HG03108 (cell line): ENCODE data around the gene LUZP1.
A peak's percentile ranks its signal among the peaks of the same experiment; 100 is the strongest.
"Not testable (repeated sequence)": the region's sequence is repeated elsewhere in the genome, so short reads cannot be mapped to it uniquely, and the experiment has no call there.

Experiments
- ATAC-seq: cut with Tn5 transposase; IDR thresholded peaks from one replicate; pipeline ENCODE4 v1.9.1; 2021; ENCODE audit warnings: moderate library complexity; ENCODE audit not compliant: unreplicated experiment

Gene LUZP1

DNA sequence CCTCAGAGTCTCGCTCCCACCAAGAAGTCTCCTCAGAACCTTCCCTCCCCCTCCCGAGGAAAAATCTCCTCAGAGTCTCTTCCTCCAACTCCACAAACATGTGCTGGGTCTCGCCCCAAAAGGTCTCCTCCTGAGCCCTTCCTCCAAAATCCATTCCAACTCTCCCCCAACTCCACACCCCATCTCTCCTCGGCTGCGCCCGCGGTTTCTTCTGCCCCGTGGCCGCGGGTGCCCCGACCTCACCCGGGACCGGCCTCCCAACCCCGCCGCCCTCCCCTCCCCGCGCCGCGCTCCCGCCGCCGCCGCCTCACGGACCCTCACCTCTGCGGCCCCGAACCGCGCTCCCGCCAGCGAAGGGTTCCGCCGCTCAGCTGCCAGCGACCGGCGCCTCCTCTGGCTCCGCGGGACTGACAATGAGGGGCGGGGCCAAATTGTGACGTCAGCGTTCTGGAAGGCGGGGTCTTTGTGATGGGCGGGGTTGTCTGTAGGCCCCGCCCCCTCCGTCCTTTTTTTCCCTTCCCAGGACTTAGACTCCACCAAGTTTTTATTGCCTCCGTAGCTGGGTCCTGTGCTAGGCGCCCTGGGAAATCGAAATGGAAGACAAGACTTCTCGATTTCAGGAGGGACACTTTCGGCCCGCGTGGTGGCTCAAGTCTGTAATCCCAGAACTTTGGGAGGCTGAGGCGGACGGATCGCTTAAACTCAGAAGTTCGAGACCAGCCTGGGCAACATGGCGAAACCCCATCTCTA, at the start of gene LUZP1:
Gene LUZP1 (minus strand): TSS at position 412 of the 750 bp plus-strand sequence.
- peak; percentile 46 for ATAC-seq

- no peak for ATAC-seq
Measured at GRCh38 chr1:23217421-23218115, 48.9 kb upstream of the LUZP1 start, which contains the start of gene HTR1D. Gene HTR1D, minus strand, starts transcription at chr1:23217502. Its CDS starts 23,283 bp downstream, at chr1:23194219.

DNA sequence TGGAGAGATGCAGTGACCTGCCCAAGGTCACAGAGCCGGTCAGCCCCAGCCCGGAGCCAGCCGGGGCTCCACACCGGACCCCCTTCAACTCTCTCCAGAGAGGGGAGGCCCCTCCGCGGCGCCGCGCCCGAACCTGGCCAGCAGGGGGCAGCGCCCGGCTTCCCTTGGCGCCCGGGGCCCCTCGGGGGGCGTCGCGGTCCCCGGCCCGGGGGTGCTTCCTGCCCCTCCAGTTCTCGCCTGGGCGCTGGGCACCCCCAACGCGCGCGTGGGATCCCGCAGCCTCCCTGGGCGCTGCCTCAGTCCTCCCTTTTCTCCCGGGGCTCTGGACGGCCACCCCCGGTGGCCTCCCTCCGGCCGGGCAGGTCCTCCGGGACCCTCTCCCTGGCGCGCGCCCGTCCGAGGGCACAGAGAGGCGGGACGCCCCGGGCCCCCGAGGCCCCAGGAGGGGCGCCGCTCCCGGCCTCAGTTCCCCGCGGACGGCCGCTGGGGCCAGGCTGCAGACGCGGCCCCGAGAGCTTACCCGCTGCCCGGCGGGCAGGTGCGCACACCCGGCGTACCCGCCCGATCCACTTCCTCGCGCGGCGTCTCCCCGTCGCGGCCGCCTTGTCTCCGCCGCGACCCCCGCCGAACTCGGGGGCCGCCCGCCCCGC, 48.2 kb upstream of the LUZP1 start:
- no peak for ATAC-seq

GRCh38 chr1:23215751-23216449, 47.2 kb upstream of the LUZP1 start:
- ATAC-seq: no peak

DNA sequence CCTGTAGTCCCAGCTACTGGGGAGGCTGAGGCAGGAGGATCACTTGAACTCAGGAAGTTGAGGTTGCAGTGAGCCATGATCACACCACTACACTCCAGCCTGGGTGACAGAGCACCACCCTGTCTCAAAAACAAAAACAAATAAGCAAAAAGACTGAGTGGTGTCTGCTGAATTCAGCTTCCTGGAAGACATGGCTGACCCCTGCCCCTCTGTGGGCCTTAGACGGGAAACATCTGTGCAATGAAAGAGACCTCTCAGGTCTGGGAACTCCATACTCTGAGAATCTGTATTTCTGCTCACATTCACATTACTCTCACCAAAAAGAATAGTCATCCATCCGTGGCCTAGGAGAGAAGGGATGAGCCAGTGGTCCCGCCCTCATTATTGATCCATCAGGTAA, 46.6 kb upstream of the LUZP1 start:
- no peak for ATAC-seq

- ATAC-seq: no peak
Measured at GRCh38 chr1:23214640-23215039, 46.0 kb upstream of the LUZP1 start.

DNA sequence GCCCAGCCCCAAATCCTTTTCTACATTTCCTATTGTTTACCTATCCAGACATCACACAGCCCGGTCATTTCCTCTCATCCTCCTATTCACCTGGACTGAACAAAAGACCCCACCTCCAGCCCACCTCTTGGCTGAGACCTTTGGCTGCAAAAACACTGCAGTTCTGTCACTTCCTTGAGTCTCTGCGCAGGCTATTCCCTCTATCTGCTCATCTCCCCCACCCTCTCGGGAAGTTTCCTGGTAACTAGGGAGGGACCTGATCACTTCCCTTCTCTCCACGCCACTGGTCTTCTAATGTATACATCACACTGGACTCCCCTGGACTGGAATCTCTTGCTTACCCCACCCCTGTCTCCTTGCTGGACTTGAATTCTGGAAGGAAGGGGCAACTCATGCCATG, 43.3 kb upstream of the LUZP1 start:
- no peak for ATAC-seq

DNA sequence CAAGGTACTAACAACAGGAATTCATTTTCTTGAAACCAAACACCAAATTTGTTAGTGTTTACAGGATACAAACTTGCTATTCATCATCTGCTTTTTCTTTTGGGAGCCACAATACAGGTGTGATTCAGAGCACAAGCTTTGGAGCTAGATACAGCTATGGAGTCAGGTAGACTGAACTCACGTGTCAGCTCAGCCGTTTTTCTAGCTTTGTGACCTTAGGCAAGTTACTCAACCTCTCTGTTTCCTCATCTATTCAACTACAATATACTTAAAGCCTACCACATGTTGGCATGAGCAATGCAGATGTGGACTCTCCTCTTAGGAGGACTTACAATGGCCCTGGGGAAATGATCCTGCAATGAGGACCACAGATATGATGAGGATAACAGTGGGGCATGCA, 42.3 kb upstream of the LUZP1 start:
- ATAC-seq: no peak

DNA sequence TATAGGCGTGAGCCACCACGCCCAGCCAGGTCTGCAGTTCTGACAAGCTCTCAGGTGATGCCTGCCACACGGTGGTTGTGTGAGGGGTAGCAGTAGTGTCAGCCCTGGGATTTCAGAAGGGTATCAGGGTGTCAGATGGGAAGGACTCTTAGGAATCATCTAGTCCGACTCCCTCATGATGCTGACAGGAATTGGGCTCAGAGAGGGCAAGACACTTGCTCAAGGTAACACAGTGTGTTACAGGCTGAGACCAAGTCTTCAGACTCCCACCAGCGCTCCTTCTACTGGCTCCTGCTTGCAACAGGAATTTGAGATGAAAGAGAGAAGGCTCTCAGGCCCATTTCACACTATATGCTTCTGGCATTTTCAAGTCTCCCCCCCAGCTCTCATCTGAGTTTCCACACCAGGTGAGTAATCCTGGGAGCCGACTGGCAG, 41.7 kb upstream of the LUZP1 start:
- no peak for ATAC-seq

DNA sequence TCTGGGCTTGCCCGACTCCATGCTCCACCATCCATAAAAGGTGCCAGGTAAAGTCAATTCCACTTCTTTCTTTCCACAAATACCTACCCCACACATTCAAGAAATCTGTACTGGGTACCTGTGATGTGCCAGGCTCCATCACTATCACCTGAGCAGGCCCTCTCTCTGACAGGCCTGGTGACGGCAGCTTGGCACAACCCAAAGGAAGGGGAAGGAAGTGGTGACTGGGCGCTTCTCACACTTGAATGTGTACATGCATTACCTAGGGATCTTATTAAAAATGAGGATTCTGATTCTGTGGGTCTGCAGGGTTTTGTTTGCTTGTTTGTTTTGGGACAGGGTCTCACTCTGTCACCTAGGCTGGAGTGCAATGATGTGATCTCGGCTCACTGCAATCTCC, 41.1 kb upstream of the LUZP1 start:
- ATAC-seq: no peak

DNA sequence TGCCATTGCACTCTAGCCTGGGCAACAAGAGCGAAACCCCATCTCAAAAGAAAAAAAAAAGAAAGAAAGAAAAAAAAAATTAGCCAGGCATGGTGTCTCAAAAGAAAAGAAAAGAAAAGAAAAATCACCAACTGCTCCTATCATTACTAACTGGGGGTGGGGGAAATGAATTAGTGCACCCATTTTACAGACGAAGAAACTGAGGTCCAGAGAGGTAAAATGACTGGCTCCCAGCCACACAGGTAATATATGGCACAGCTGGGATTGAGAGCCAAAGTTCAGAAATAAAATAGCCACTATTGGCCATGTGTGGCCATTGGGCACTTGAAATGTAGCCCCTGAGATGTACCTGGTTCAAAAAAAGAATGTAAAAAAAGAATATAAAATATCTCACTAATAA, 39.9 kb upstream of the LUZP1 start:
- no peak for ATAC-seq

GRCh38 chr1:23207733-23208132, 39.1 kb upstream of the LUZP1 start:
- ATAC-seq: not testable (repeated sequence)

- no peak for ATAC-seq
Measured at GRCh38 chr1:23202263-23202749, 33.6 kb upstream of the LUZP1 start.

GRCh38 chr1:23200883-23201282, 32.2 kb upstream of the LUZP1 start:
- no peak for ATAC-seq

- no peak for ATAC-seq
Measured at GRCh38 chr1:23198373-23198772, 29.7 kb upstream of the LUZP1 start.

DNA sequence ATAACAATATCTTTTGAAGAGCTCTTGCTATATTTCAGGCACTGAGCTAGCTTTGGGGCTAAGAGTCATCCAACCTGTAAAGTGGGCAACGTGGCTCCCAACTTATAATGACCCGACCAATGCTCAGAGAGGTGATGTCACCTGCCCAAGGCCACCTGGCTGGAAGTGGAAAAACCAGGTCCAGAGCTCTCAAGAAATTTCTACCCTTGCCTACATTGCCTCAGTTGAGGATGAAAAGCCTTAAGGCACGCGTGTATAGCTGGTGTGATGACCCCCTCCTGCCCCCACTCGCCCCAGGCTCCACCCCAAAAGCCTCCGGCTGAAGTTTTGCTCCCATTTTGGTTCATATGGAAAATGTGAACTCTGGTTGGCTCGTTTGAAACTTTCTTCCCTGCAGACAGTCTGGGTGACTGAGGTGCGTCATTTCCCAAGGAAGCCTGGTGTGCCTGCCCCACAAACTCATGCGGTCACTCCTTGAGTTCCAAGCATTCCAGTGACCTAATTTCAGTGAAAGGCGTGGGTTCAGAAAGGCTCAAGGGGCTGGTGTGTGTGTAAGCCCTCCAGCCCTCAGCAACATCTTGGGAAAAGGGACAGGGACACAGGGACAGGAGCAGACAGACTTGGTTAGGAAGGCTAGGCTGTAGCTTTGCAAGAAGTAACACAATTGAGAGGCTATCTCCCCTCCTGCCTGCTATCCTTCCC, 28.1 kb upstream of the LUZP1 start:
- ATAC-seq: no peak

DNA sequence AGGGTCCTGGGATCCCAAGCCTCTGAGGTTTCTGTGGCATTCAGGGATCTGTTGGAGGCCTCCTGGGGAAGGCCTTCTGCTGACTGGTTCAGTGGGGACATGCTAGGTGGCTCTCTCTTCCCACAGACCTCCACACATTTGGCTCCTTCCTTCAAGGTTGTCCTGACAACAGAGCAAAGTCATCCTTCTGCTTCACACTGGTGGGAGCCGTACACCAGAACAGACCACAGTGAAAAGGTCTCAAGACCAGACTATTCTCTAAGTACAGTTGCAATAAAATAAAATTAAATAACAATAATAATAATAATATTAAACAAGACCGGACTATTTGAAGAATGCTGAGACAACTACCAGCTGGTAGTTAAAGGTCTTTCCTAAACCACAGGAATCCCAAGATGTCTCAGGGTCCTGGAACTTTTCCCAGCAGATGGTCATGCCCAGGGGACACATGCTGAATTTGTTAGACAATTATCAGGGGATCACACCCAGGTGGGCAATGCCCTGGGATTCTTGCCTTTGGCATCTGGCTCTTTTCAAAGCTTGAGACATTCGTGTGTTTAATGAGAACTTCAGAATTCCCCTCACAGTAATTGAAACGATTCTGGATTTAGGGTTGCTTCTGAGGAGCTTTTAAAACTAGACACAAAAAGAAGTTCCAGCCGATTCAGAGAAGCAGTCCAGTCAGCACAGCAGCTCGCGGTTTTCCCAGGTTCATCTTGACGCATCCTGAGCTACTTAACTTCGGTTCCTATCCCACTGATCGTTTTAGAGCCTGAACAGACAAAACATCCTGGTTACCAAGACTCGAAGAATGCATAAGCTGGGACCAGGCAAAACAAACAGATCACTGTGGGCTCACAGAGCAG, 25.7 kb upstream of the LUZP1 start:
- ATAC-seq: no peak

GRCh38 chr1:23193391-23194118, 24.9 kb upstream of the LUZP1 start:
- no peak for ATAC-seq

DNA sequence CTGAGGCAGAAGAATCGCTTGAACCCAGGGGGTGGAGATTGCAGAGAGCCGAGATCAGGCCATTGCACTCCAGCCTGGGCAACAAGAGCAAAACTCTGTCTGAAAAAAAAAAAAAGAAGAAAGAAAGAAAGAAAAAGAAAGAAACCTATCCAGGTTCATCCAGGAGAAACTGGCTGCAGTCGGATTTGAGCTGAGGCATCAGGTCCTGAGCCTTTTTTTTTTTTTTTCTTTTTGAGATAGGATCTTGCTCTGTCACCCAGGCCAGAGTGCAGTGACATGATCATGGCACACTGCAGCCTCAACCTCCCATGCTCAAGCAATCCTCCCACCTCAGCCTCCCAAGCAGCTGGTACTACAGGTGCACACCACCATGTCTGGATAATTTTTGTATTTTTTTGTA, 22.5 kb upstream of the LUZP1 start:
- ATAC-seq: no peak
